Measurements from ENCODE around the gene PLIN4. TPM values are rescaled to one million over a fixed set of nuclear protein-coding genes. Genes with fewer than 3 reads are reported as not detected.

PLIN4 gene
- total RNA-seq, 4 donors from 2014 or later, result 519 to 1,574 (median 929) TPM

GRCh38 chr19:4556597-4557127, 38.4 kb upstream of the PLIN4 start:
- no peak for TF ChIP-seq CTCF (IDR thresholded peaks at IDR 0.05; ENCODE audit: low read depth)

- no peak for TF ChIP-seq CTCF (IDR thresholded peaks at IDR 0.05; ENCODE audit: low read depth)
These were observed 37.6 kb upstream of the PLIN4 start for GRCh38 chr19:4555657-4556561.

GRCh38 chr19:4554717-4555116, 36.4 kb upstream of the PLIN4 start:
- no peak for TF ChIP-seq CTCF (IDR thresholded peaks at IDR 0.05; ENCODE audit: low read depth)

GRCh38 chr19:4553775-4554174, 35.5 kb upstream of the PLIN4 start:
- no peak for TF ChIP-seq CTCF (IDR thresholded peaks at IDR 0.05; ENCODE audit: low read depth)

GRCh38 chr19:4553092-4553695, 34.9 kb upstream of the PLIN4 start:
- no peak for TF ChIP-seq CTCF (IDR thresholded peaks at IDR 0.05; ENCODE audit: low read depth)

- TF ChIP-seq CTCF (IDR thresholded peaks at IDR 0.05; ENCODE audit: low read depth), result no peak
These were observed 34.2 kb upstream of the PLIN4 start for GRCh38 chr19:4552525-4552819.

GRCh38 chr19:4550479-4551050, 32.3 kb upstream of the PLIN4 start:
- TF ChIP-seq CTCF (IDR thresholded peaks at IDR 0.05; ENCODE audit: low read depth), result no peak
